Posterior vena cava (tissue), 2 donors: ENCODE data around the gene ALOX15. TPM values are rescaled to one million over a fixed set of nuclear protein-coding genes. Genes with fewer than 3 reads are reported as not detected.
"Not testable (repeated sequence)": the region's sequence is repeated elsewhere in the genome, so short reads cannot be mapped to it uniquely, and the experiment has no call there.

Experiments used
- DNase-seq: peaks from one replicate; pipeline ENCODE4 v3.0.0-alpha.2; 2020; ENCODE audit warnings: low spot score
- intact Hi-C, 2 donors: fragments of 100-400 bp; cut with DNase I; formaldehyde crosslinking; loops; one replicate each; pipeline versions ENCODE4 v1.14.1 to v1.14.2; 2022 to 2023
- total RNA-seq, 2 donors: library from RNA; stranded (reverse); fragmentation: NEBNext Ultra II Directional; extraction: Animal tissue kit (Norgen Biotek cat#: 25700); gene quantifications; one replicate each; pipeline ENCODE4 v1.2.1, GENCODE V29; 2021
- donor health status: DM: yes; HTN: yes; CAD: no.
- donor health status: DM: yes; HTN: yes; CAD: no.

Gene ALOX15
- total RNA-seq, 2 donors from 2014 or later: not detected

- intact Hi-C loops: no loop called here
- no peak for DNase-seq
These were observed 41.8 kb downstream of the ALOX15 start for GRCh38 chr17:4599505-4600281.

DNA sequence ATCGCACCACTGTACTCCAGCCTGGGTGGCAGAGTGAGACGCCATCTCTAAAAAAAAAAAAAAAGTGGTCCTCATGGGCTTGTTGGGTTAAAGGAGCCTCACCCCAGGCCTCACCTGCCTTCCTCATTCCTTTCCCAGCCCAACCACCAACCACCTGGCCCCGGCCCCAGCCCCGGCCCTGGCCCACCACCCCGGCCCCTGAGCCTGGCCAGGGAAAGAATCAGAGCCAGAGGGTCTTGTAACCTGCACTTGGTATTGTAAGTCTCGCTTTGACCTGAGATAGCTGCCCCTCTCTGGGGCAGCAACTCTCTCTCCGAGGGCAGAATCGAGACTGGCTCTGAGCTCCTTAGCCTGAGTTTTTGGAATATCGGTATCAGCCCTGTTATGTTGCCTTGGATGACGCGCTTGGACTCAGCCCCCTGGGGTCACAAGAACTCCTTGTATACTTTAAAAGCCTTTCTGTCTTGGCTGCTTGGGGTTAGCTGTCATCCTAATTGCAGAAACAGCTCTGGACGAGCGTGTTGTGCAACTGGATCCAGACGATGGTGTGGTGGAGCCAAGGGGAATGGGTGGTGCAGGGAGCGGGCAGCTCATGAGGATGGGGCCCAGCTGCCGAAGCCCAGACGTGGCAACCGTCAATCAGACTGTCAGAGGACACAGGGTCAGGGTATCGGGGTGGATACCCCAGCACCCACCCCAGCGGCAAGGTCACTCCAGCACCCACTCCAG lies 42.5 kb downstream of the ALOX15 start:
- intact Hi-C loops: no loop called here
- peak; percentile 90 for DNase-seq

DNA sequence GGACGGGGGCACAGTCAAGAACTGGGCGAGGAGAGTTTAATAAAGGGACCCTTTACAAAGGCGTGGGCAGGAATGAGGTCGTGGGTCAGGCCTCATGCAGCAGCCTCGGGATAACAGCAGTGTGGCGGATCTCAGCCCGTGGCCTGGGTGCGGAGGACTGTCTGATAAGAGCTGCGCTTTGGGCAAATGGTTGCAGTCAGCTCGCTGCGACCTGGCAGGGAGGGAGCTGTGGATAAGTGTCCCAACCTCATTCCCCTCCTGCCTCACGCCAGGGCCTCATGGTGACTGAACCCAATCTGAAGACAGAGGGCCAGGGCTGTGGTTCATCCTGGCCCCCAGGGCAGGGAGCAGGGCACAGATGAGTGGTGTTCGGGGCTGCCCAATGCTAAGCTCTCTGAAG lies 43.5 kb downstream of the ALOX15 start:
- DNase-seq: no peak
- intact Hi-C loops: no loop called here

- intact Hi-C loops: no loop called here
- DNase-seq: no peak
These were observed 44.7 kb downstream of the ALOX15 start for GRCh38 chr17:4596636-4597380.

- intact Hi-C loops, DNase-seq: not testable (repeated sequence)
These were observed 45.7 kb downstream of the ALOX15 start for GRCh38 chr17:4595685-4596342.

DNA sequence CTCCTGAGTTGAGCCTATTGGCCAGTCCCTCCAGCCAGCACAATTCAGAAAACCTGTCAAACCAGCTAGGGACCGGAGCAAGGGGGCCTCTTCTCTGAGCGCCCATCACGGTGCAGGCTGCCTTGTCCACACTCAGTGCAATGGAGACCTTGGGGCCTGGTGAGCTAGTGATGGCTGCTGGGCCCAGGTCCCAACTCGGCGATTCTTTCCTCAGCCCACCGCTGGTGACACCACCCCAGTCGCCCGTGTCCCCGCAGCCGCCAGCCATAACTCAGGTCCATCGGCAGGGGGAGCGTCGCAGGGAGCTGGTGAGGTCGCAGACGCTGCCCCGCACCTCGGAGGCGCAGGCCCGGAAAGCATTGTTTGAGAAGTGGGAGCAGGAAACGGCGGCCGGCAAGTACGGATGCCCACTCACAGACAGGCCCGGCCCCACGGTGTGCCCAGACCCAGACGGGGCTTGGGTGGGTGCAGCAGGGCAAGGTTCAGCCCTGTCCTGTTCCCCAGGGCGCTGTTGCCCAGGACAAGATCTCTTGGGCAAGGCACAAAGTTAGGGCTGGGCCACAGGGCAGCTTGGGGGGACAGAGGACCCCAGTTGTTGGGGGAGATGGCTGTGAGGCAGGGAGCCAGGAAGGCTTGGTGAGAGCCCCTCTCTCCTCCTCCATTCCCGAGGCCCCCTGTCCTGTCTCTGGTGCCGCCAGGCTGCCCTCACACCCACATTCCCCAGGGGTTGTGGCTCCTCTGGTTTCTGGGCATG lies 46.4 kb downstream of the ALOX15 start:
- intact Hi-C loops: no loop called here

GRCh38 chr17:4594406-4594805 lies 47.1 kb downstream of the ALOX15 start:
- no peak for DNase-seq
- intact Hi-C loops: no loop called here

More for the DNA sequence above, 46.4 kb downstream of the ALOX15 start:
- no peak for DNase-seq

GRCh38 chr17:4593021-4593421 lies 48.5 kb downstream of the ALOX15 start:
- intact Hi-C loops: no loop called here
- no peak for DNase-seq

DNA sequence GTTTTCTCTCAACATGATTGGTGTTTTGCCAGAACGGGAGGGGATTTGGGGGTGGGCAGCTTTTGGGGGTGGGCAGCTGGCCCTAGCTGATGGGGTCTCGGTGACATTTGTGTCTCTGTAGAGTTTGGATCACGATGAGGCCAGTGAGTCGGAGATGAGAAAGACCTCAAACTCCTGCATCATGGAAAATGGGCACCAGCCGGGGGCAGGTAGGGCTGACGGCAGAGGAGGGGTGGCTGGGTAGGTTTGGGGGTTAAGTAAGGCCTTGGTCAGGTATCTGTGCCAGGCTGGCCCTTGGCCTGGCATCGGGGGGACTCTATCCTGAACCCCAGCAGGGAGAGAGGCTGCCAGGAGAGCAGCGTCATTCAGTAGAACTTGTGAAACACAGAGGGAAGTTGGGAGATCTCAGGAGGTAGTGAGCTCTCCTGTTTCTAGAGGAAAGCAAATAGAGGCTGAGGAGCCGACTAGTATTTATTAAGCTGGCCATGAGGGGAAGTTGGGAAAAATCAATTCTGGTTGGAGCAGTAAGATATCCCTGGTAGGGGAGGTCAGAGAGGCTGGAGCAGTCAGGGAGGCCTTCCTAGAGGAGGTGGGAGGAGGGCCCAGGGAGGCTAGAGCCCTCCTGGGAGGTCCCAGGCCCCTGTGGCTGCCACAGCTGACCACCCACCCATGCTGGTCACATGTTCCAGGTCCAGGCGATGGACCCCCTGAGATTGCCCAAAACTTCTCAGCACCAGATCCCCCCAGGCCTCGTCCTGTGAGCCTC lies 49.1 kb downstream of the ALOX15 start:
- intact Hi-C loops: no loop called here

GRCh38 chr17:4591529-4591928 lies 49.9 kb downstream of the ALOX15 start:
- intact Hi-C loops: no loop called here
- peak; percentile 59 for DNase-seq

More for the DNA sequence above, 49.1 kb downstream of the ALOX15 start:
- DNase-seq: peak; percentile 50

GRCh38 chr17:4590981-4591453 lies 50.5 kb downstream of the ALOX15 start:
- peak; percentile 69 for DNase-seq
- intact Hi-C loops: no loop called here

GRCh38 chr17:4590042-4590441 lies 51.4 kb downstream of the ALOX15 start:
- intact Hi-C loops, DNase-seq: not testable (repeated sequence)

DNA sequence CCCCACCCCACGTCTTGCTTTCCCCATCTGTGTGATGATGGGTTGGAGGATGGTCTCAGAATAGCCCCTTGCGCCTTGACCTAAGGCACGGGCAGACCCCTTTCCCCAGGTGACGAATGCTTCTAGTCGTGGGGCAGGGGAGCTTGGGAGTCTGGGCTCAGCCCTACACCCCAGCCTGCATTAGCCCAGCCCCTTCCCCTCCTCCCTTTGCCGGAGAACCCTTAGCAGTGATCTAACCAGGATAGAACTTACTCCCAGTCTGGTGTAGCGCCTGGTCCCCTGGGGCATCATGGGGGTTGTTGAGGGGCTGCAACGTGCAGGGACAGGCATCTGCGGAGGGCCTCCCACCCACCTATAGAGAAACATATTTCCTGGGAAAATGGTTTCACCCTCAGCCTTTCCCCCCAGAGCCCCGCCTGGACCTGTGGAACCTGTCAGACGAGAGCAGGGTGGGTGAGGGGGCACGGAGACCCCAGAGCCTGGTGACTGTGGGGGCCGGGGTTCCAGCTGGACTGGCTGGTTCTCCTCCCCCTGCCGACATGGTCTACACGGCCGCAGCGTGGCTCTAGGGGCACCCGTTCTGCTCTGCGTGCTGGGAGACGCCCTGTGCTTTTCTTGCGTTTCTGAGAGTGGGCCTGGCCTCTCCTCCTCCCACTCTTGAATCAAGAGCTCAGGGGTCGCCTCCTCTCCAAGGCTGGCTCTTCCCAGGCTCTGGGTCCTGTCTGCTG lies 52.4 kb downstream of the ALOX15 start:
- intact Hi-C loops: no loop called here
- DNase-seq: no peak

DNA sequence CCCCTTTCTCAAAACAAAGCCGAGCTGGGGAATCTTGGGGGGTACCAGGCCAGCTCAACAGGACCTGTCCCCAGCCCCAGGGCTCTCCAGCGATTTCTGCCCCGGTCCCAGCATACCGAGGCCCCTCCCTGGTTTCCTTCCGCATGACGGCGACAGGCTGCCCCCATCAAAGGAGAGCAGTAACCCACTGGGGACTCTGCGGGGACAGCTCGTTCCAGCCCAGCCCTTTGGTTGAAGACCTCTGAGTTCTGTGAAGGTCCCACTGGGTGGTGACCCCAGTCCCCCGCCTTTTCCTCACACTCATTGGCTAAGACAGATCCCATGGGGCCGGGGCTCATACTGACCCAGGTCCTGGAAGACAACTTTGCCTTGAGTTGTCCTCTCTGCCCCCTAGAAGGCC lies 53.1 kb downstream of the ALOX15 start:
- intact Hi-C loops: no loop called here
- no peak for DNase-seq

DNA sequence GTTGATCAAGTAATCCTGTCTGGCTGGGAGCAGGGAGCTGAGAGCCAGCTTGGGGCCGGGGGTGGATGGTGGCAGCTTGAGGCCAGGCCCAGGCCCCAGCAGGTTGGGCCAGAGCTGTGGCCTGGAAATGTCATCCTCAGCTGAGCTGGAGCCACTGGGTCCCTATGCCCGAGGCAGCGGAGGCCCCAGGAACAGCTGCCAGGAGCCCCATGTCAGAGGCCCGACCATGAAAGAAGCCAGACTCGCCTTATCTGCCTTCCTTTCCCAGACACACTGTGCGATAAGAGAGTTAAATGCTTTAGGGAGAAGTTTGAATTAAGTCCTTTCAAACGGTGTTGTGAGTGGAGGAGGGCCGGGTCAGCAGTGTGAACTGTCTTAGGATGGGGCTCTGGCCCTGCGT lies 53.7 kb downstream of the ALOX15 start:
- intact Hi-C loops: no loop called here
- DNase-seq: no peak

- DNase-seq: no peak
- intact Hi-C loops: no loop called here
These were observed 54.3 kb downstream of the ALOX15 start for GRCh38 chr17:4587195-4587594.

DNA sequence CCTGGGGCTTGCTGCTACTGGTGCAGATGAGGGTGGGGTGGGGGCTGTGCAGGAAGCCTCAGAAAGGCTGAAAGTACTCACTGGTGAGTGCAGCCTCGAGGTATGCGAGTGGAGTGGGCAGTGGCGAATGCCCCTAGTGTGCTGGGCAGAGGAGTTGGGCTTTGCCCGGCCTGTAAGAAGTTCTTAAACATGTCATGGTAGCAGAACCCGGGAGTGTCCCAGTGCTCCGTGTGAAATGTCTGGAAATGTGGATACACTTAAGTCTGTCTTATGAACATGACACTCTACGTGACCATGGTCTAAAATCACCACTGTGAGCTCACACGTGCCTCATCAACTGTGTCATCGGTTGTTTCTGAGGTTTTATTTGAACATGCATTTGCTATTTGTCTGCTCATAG lies 55.4 kb downstream of the ALOX15 start:
- intact Hi-C loops: no loop called here
- DNase-seq: no peak
